MCF 10A (cell line): Measurements from ENCODE around the gene SPACA7. TPM values are rescaled to one million over a fixed set of nuclear protein-coding genes. Genes with fewer than 3 reads are reported as not detected.
"Not testable (repeated sequence)": the region's sequence is repeated elsewhere in the genome, so short reads cannot be mapped to it uniquely, and the experiment has no call there.

ENCODE experiments used
- BruUV-seq: library from RNA; stranded (reverse); fragments of 400-500 nt; replicated peaks from 2 replicates; lab custom pipeline; 2021; lab: Mats Ljungman, UMichigan
- CTCF ChIA-PET: fragments of 300-600 bp; sonication (Branson Sonifier 250); formaldehyde crosslinking; extraction: SDS; loops from one replicate; lab custom pipeline; 2021; ENCODE audit warnings: antibody characterized with exemption, inconsistent platforms; lab: Yijun Ruan, JAX
- POLR2A ChIA-PET: fragments of 300-600, 350-650 bp; sonication (Branson Sonifier 250); formaldehyde crosslinking; extraction: SDS; loops from one replicate; lab custom pipeline; 2020; ENCODE audit warnings: antibody characterized with exemption, inconsistent platforms; lab: Yijun Ruan, JAX
- DNase-seq: peaks from one replicate; pipeline ENCODE4 v3.0.0-alpha.2; 2018; ENCODE audit not compliant: unreplicated experiment
- H3K27ac Mint-ChIP-seq: one replicate; pipeline ENCODE4 v1.8.0; 2022; ENCODE audit warnings: mild to moderate bottlenecking, low read depth, mixed read lengths; ENCODE audit not compliant: unreplicated experiment
- H3K27me3 Mint-ChIP-seq: one replicate; pipeline ENCODE4 v1.8.0; 2022; ENCODE audit warnings: mixed read lengths; ENCODE audit not compliant: insufficient read depth, unreplicated experiment
- H3K36me3 Mint-ChIP-seq: one replicate; pipeline ENCODE4 v1.8.0; 2022; ENCODE audit warnings: mild to moderate bottlenecking, moderate library complexity, mixed read lengths; ENCODE audit not compliant: insufficient read depth, unreplicated experiment
- H3K4me1 Mint-ChIP-seq: one replicate; pipeline ENCODE4 v1.8.0; 2022; ENCODE audit warnings: mixed read lengths; ENCODE audit not compliant: insufficient read depth, unreplicated experiment
- H3K4me3 Mint-ChIP-seq: one replicate; pipeline ENCODE4 v1.8.0; 2022; ENCODE audit warnings: mild to moderate bottlenecking, moderate library complexity, mixed read lengths; ENCODE audit not compliant: unreplicated experiment
- H3K9me3 Mint-ChIP-seq: one replicate; pipeline ENCODE4 v1.8.0; 2022; ENCODE audit warnings: mixed read lengths; ENCODE audit not compliant: unreplicated experiment
- intact Hi-C: fragments of 100-400 bp; cut with micrococcal nuclease; formaldehyde crosslinking; loops from 2 replicates; pipeline ENCODE4 v1.14.1; 2022
- total RNA-seq: library from RNA; stranded (reverse); gene quantifications from 2 replicates; pipeline ENCODE4 v1.2.3, GENCODE V29; 2022
- TF ChIP-seq, protein P1 (sequence below): fragments of 200-600 bp; IDR thresholded peaks from one replicate; pipeline ENCODE4 v1.8.0; 2022; ENCODE audit warnings: antibody characterized with exemption, mild to moderate bottlenecking; ENCODE audit not compliant: unreplicated experiment

Gene SPACA7
- total RNA-seq, 1 experiment from 2014 or later, result not detected

DNA sequence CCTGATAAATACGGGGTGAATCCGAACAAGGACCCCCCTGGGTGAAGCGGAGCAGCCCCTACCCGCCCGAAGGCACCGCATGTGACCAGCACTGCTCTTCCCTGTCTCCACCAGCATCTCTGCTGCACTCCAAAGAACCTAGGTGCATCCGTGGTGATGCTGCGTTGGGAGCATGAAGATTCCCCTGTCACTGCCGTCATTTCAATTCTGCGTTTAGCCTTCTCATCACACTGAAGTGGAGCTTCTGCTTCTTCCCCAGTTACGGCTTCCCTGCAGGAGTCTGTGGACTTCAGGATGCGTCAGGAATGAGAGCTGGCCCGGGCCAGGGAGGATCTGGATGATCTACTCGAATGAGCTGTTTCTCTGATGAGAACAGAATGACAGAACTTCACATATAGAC is 47.9 kb downstream of the SPACA7 start:
- intact Hi-C loops, result no loop called here
- CTCF ChIA-PET, result interaction anchor here (0.5 kb wide), 1 partner anchor 67 kb away, joined by 3 read pairs; no protein-coding TSS in a partner anchor
- DNase-seq, result no peak
- Mint-ChIP-seq H3K27ac (no peak overlapping the region), H3K4me3 (no peak overlapping the region), H3K4me1 (no peaks in the 10 kb centered on the region), H3K27me3 (no peaks in the 10 kb centered on the region), H3K36me3 (peaks cover 4% of the 10 kb centered on the region), H3K9me3 (peaks cover 46% of the 10 kb centered on the region)
- POLR2A ChIA-PET, result no interaction called here
- BruUV-seq, result no TSS peak
- TF ChIP-seq, protein P1, sequence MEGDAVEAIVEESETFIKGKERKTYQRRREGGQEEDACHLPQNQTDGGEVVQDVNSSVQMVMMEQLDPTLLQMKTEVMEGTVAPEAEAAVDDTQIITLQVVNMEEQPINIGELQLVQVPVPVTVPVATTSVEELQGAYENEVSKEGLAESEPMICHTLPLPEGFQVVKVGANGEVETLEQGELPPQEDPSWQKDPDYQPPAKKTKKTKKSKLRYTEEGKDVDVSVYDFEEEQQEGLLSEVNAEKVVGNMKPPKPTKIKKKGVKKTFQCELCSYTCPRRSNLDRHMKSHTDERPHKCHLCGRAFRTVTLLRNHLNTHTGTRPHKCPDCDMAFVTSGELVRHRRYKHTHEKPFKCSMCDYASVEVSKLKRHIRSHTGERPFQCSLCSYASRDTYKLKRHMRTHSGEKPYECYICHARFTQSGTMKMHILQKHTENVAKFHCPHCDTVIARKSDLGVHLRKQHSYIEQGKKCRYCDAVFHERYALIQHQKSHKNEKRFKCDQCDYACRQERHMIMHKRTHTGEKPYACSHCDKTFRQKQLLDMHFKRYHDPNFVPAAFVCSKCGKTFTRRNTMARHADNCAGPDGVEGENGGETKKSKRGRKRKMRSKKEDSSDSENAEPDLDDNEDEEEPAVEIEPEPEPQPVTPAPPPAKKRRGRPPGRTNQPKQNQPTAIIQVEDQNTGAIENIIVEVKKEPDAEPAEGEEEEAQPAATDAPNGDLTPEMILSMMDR, result no peak

DNA sequence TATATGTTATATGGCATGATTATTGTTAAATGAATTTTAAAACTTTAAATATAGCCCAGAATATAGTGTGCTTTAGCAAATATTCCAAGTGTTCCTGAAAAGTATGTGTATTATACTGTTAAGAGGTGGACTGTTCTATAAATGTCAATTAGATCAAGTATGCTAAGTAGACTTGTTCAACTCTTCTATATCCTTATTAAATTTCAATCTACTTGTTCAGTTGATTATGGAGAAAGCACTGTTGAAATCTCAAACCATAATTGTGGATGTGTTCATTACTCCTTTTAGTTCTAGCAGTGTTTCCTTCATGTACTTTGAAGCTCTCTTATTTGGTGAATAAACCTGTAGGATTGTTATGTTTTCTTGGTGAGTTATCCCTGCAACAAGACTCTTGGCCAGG is 52.5 kb downstream of the SPACA7 start:
- no peak overlapping the region for H3K27ac Mint-ChIP-seq
- no peaks in the 10 kb centered on the region for H3K27me3 Mint-ChIP-seq
- TF ChIP-seq, protein P1, result no peak
- no peaks in the 10 kb centered on the region for H3K4me1 Mint-ChIP-seq
- BruUV-seq, result no TSS peak
- H3K36me3 Mint-ChIP-seq, result peaks cover 2% of the 10 kb centered on the region
- H3K4me3 Mint-ChIP-seq, result no peak overlapping the region
- no peak for DNase-seq
- ChIA-PET CTCF (no interaction called here), POLR2A (no interaction called here)
- H3K9me3 Mint-ChIP-seq, result peaks cover 18% of the 10 kb centered on the region
- intact Hi-C loops, result no loop called here

DNA sequence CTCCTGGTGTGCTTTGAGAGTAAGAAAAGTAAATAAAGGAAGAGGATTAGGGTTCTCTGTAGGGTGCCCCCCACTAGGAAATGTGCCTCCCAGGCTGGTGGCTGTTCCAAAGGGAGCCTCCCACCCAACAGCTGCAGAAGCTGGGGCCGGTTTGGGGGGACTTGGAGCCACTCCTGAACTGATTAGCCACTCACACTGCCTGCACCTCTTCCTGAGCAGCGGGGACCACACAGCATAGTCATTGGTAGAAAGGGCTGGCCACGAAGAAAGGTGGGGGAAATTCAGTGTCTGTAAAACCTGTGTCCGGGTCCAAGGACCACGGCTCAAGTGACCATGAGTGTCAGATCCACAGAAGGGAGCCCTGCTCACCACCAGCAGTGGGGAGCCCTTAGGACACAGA is 55.6 kb downstream of the SPACA7 start:
- no TSS peak for BruUV-seq
- intact Hi-C loops, result no loop called here
- Mint-ChIP-seq H3K9me3 (peaks cover 9% of the 10 kb centered on the region), H3K4me3 (no peak overlapping the region), H3K4me1 (no peaks in the 10 kb centered on the region), H3K27me3 (no peaks in the 10 kb centered on the region), H3K27ac (no peak overlapping the region), H3K36me3 (no peaks in the 10 kb centered on the region)
- no peak for DNase-seq
- POLR2A ChIA-PET, result no interaction called here
- CTCF ChIA-PET, result no interaction called here
- TF ChIP-seq, protein P1, result no peak

DNA sequence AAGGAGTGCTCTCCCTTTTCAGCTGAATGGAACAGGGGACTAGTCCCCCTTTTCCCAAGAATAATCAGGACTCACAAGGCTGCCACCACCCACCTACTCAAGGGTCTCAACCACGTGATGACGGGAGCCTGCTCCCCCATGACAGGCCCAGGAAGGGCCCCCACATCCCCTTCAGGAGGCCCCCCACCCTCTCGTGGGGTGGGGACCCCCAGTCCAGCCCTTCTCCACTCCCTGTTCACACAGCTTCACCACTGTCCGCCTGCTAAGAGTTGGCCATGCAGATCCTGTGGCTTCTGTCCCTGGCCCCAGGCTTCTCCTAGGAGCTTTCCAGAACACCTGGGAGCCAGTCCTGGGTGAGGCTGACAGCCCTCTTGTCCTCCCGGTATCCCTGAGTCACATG is 56.6 kb downstream of the SPACA7 start:
- H3K9me3 Mint-ChIP-seq, result peaks cover 11% of the 10 kb centered on the region
- POLR2A ChIA-PET, H3K27me3 Mint-ChIP-seq, H3K4me1 Mint-ChIP-seq, BruUV-seq, H3K27ac Mint-ChIP-seq, DNase-seq, H3K4me3 Mint-ChIP-seq, H3K36me3 Mint-ChIP-seq, intact Hi-C loops: not testable (repeated sequence)
- CTCF ChIA-PET, result interaction anchor here (1.1 kb wide), 2 partner anchors 11 to 957 kb away, joined by 3 to 5 read pairs; no protein-coding TSS in a partner anchor

DNA sequence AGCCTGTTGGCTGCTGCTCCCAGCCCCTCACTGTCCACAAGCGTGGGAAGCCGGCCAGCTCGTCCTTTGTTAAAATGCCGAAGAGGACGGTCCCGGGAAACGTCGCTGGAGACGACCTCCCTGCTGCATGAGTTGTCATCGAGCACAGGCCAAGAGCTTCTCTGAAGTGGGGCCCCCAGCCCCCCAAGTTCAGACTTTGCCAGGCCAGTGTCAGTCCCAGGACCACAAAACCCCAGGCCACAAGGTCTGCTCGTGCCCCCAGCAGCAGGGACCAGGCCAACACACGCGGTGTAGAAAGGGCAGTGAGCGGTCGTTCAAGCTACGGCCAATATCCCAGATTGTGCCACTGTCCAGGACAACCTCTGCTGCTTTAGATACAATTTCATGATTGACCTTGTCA is 57.4 kb downstream of the SPACA7 start:
- POLR2A ChIA-PET, result not testable (repeated sequence)

More for the DNA sequence above, 57.4 kb downstream of the SPACA7 start:
- H3K4me1 Mint-ChIP-seq, DNase-seq, H3K4me3 Mint-ChIP-seq, BruUV-seq, H3K36me3 Mint-ChIP-seq, H3K27ac Mint-ChIP-seq, intact Hi-C loops, H3K27me3 Mint-ChIP-seq: not testable (repeated sequence)
- H3K9me3 Mint-ChIP-seq, result peaks cover 19% of the 10 kb centered on the region
- CTCF ChIA-PET, result interaction anchor here (1.1 kb wide), 2 partner anchors 10 to 958 kb away, joined by 3 to 5 read pairs; no protein-coding TSS in a partner anchor
